Fibroblast of villous mesenchyme (primary cell): Measurements from ENCODE around the gene AP1G2. TPM values are rescaled to one million over a fixed set of nuclear protein-coding genes. Genes with fewer than 3 reads are reported as not detected.

Experiments
- DNase-seq: peaks from one replicate; pipeline ENCODE4 v3.0.0-alpha.2; 2010; ENCODE audit warnings: low read depth
- H3K4me3 ChIP-seq: 2 replicates; pipeline ENCODE4 v1.5.1; 2011; ENCODE audit warnings: low read depth, mild to moderate bottlenecking, low read length
- CTCF ChIP-seq: IDR thresholded peaks from 2 replicates; pipeline ENCODE4 v1.5.1; 2012; ENCODE audit warnings: low read depth, mild to moderate bottlenecking, low read length; ENCODE audit not compliant: insufficient read depth
- total RNA-seq: library from RNA; depleted of rRNA; stranded (reverse); fragments of >200 nt; gene quantifications from 2 replicates; pipeline ENCODE4 v1.2.3, GENCODE V29; 2012

AP1G2 gene
- total RNA-seq, 1 donor = 18.1 TPM

DNA sequence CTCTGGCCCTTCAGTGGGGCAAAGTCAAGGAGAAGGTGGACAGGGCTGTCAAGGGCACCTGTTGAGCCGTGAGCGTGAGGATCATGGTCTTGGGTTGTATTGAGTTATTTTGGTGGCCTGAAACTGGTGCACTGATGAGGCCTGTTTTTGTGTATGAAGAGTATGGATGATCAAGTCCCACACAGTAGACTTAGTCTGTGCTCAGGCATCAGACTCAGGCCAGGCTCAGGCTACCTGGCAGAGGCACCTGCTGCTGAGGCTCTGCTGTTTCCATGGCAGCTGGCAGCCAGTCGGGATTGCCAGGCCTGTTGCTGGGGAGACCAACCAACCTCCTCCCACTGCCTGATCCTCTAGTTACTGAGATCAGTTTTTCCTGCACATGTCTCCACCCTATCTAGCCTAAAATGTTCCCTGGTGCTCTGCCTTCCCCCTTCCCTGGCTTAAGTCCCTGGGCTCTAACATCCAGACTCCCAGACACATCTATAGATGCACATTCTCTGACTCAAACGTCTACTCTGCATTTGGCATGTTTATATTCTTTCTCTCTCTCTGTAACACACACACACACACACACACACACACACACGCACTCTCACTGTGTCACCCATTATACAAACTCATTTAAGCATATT, 5.9 kb upstream of the AP1G2 start:
- DNase-seq = no peak
- H3K4me3 ChIP-seq = no peak overlapping the region
- no peak for TF ChIP-seq CTCF

DNA sequence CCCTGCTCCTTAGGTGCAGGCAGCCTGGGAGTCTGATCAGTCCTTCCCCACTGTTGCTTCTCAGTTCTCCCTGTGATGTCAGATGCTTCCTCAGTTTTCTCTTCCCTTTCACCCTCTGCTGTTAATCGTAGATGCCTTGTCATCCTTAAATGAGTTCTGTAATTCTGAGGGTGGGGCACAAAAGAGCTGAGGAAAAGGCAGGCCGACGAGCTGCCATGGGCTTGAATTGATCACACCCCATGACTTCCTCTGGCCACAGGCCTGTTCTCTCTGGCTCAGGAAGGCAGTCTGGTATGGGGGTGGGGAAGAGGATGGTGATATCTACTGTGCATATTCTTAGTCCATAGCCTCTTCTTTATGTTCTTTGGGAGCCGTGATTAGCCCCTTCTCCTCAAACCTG, 5.2 kb upstream of the AP1G2 start:
- H3K4me3 ChIP-seq = no peak overlapping the region
- no peak for TF ChIP-seq CTCF
- DNase-seq = no peak

DNA sequence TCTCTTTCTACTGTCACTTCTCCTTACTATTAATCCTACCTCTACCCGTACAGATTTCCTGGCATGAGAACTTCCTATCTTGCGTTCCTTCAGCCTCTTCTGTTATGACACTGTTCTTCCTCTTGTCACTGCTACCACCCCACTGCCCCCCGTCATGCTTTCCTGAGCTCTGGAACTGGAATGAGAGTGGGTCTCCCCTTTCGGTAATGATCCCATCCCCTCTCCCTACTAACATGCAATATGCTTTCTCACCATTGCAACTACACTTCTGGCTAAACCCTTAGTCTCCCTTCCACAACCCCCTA, 4.9 kb upstream of the AP1G2 start:
- no peak for DNase-seq
- no peak for TF ChIP-seq CTCF
- H3K4me3 ChIP-seq = no peak overlapping the region

GRCh38 chr14:23571701-23572523, 4.3 kb upstream of the AP1G2 start:
- no peak for DNase-seq
- no peak overlapping the region for H3K4me3 ChIP-seq
- TF ChIP-seq CTCF = no peak

- TF ChIP-seq CTCF = no peak
- DNase-seq = no peak
- H3K4me3 ChIP-seq = no peak overlapping the region
Measured at GRCh38 chr14:23570806-23571483, 3.4 kb upstream of the AP1G2 start.

DNA sequence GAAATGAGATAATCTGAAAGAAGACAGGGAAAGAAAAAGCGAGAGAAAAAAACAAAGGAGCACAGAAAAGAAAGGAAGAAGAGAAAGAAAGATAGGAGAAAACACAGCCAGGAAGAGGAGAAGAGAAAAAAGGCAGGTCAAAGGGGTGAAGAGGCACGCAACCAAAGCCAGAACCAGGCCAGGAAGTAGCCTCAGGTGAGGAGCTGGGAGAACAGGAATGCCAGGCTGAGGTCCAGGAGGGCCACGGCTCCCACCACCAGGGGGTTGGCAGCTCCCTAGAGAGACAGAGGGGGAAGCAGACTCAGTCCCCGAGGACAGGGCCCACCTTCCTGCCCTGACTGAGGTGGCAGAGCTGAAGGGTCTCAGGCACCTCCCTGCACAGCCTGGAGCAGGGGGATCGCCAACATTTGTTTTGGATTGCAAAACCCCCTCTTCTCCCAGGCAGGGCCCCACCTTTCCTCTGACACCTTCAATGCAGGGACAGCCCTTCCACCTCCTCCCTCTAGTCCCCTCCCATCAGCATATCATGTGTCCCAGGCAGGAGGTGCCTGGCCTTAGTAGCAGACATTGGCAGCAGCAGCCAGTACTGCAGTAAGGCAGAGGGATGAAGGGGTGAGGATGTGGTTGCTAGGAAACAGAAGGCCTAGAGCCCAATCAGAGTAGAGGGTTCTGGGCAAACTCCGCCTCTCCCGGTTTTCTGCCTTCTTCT, 2.0 kb upstream of the AP1G2 start:
- no peak for DNase-seq
- no peak for TF ChIP-seq CTCF

More for the DNA sequence above, 2.0 kb upstream of the AP1G2 start:
- no peak overlapping the region for H3K4me3 ChIP-seq
